GM12801 (cell line): ENCODE measurements around the gene ZNF609.

Source experiments
- CTCF ChIP-seq: IDR thresholded peaks from one replicate; pipeline ENCODE4 v1.5.1; 2011; ENCODE audit warnings: control low read depth; ENCODE audit not compliant: insufficient read length; ENCODE audit errors: extremely low read depth

The ZNF609 gene

GRCh38 chr15:64522226-64522823 lies 61.9 kb downstream of the ZNF609 start:
- TF ChIP-seq CTCF = no peak

GRCh38 chr15:64523240-64523639 lies 62.9 kb downstream of the ZNF609 start:
- TF ChIP-seq CTCF = no peak

DNA sequence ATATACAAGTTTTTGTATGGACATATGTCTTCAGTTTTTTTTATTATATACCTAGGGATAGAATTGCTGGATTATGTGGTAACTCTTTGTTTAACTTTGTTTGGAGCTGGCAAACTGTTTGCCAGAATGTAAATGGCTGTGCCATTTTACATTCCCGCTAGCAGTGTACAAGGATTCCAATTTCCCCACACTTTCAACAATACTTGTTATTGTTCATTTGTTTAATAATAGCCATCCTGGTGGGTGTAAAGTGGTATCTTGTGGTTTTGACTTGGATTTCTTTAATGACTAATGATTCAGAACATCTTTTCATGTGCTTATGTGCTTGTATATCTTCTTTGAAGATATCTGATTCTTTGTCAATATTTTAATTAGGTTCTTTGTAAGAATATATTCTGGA lies 64.4 kb downstream of the ZNF609 start:
- no peak for TF ChIP-seq CTCF

GRCh38 chr15:64525828-64526530 lies 65.6 kb downstream of the ZNF609 start:
- no peak for TF ChIP-seq CTCF

- TF ChIP-seq CTCF = no peak
These were observed 67.0 kb downstream of the ZNF609 start for GRCh38 chr15:64527263-64527984.

DNA sequence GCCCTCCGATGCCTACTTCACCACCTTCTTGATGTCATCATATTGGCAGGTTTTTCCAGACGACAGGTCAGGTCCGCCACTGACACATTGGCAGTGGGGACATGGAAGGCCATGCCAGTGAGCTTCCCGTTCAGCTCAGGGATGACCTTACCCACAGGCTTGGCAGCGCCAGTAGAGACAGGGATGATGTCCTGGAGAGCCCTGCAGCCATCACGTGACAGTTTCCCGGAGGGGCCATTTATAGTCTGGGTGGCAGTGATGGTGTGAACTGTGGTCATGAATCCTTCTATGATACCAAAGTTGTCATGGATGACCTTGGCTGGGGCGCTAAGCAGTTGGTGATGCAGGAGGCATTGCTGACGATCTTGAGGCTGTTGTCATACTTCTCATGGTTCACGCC lies 68.5 kb downstream of the ZNF609 start:
- no peak for TF ChIP-seq CTCF

- no peak for TF ChIP-seq CTCF
These were observed 70.1 kb downstream of the ZNF609 start for GRCh38 chr15:64530472-64530871.
